ENCODE data around the gene LTB4R.

Gene LTB4R

GRCh38 chr14:24282736-24283135 is 28.6 kb upstream of the LTB4R start:
- TF ChIP-seq SIN3A (IDR thresholded peaks at IDR 0.05; ENCODE audit: borderline replicate concordance, insufficient read depth, low read length) (no peak), POLR2AphosphoS5 (IDR thresholded peaks at IDR 0.05; ENCODE audit: low read depth, low read length) (no peak), TAF1 (IDR thresholded peaks at IDR 0.05; ENCODE audit: borderline replicate concordance, insufficient read depth, low read length) (no peak), REST (IDR thresholded peaks at IDR 0.05; ENCODE audit: insufficient read depth in 1 of 2, low read depth in 2 of 2, low read length in 2 of 2) (no peak), FOXP2 (optimal IDR thresholded peaks at IDR 0.05; ENCODE audit: borderline replicate concordance, extremely low read depth, extremely low read length, insufficient read depth) (no peak)

GRCh38 chr14:24283796-24284460 is 27.4 kb upstream of the LTB4R start:
- no peak for TF ChIP-seq POLR2AphosphoS5 (IDR thresholded peaks at IDR 0.05; ENCODE audit: low read depth, low read length)
- TF ChIP-seq FOXP2 (optimal IDR thresholded peaks at IDR 0.05; ENCODE audit: borderline replicate concordance, extremely low read depth, extremely low read length, insufficient read depth), result no peak
- TF ChIP-seq TAF1 (IDR thresholded peaks at IDR 0.05; ENCODE audit: borderline replicate concordance, insufficient read depth, low read length), result no peak
- TF ChIP-seq REST (IDR thresholded peaks at IDR 0.05; ENCODE audit: insufficient read depth in 1 of 2, low read depth in 2 of 2, low read length in 2 of 2), result no peak
- TF ChIP-seq SIN3A (IDR thresholded peaks at IDR 0.05; ENCODE audit: borderline replicate concordance, insufficient read depth, low read length), result no peak

- TF ChIP-seq TAF1 (IDR thresholded peaks at IDR 0.05; ENCODE audit: borderline replicate concordance, insufficient read depth, low read length), result no peak
- no peak for TF ChIP-seq SIN3A (IDR thresholded peaks at IDR 0.05; ENCODE audit: borderline replicate concordance, insufficient read depth, low read length)
- TF ChIP-seq POLR2AphosphoS5 (IDR thresholded peaks at IDR 0.05; ENCODE audit: low read depth, low read length), result no peak
- no peak for TF ChIP-seq REST (IDR thresholded peaks at IDR 0.05; ENCODE audit: insufficient read depth in 1 of 2, low read depth in 2 of 2, low read length in 2 of 2)
- TF ChIP-seq FOXP2 (optimal IDR thresholded peaks at IDR 0.05; ENCODE audit: borderline replicate concordance, extremely low read depth, extremely low read length, insufficient read depth), result no peak
Observed at GRCh38 chr14:24284501-24285035, 26.7 kb upstream of the LTB4R start.

- TF ChIP-seq SIN3A (IDR thresholded peaks at IDR 0.05; ENCODE audit: borderline replicate concordance, insufficient read depth, low read length) (no peak), REST (IDR thresholded peaks at IDR 0.05; ENCODE audit: insufficient read depth in 1 of 2, low read depth in 2 of 2, low read length in 2 of 2) (no peak), FOXP2 (optimal IDR thresholded peaks at IDR 0.05; ENCODE audit: borderline replicate concordance, extremely low read depth, extremely low read length, insufficient read depth) (no peak), TAF1 (IDR thresholded peaks at IDR 0.05; ENCODE audit: borderline replicate concordance, insufficient read depth, low read length) (no peak), POLR2AphosphoS5 (IDR thresholded peaks at IDR 0.05; ENCODE audit: low read depth, low read length) (no peak)
Observed at GRCh38 chr14:24285351-24285750, 26.0 kb upstream of the LTB4R start.

All from PFSK-1 (cell line).